Urinary bladder (tissue), 4 donors: Measurements from ENCODE around the gene PGAP1. TPM values are rescaled to one million over a fixed set of nuclear protein-coding genes. Genes with fewer than 3 reads are reported as not detected.
A peak's percentile ranks its signal among the peaks of the same experiment; 100 is the strongest.

Experiments
- DNase-seq: peaks from one replicate; pipeline ENCODE4 v3.0.0-alpha.2; 2015; ENCODE audit errors: extremely low spot score
- H3K27ac ChIP-seq: one replicate; pipeline ENCODE4 v1.5.1; 2013; ENCODE audit warnings: low read depth, mild to moderate bottlenecking, moderate library complexity
- H3K36me3 ChIP-seq: one replicate; pipeline ENCODE4 v1.6.1; 2013; ENCODE audit warnings: mild to moderate bottlenecking, moderate library complexity; ENCODE audit not compliant: insufficient read depth
- H3K4me1 ChIP-seq: one replicate; pipeline ENCODE4 v1.6.1; 2013; ENCODE audit warnings: mild to moderate bottlenecking, moderate library complexity; ENCODE audit not compliant: insufficient read depth
- H3K4me3 ChIP-seq: one replicate; pipeline ENCODE4 v1.5.1; 2013; ENCODE audit warnings: low read depth, low read length
- WGBS: extraction: QIAGEN DNeasy Blood & Tissue Kit; methylation state at CpG from one replicate; pipeline ENCODE4 v1.1.7; 2013; 5-methylcytosine and 5-hydroxymethylcytosine counted together
- polyA plus RNA-seq: library from polyadenylated mRNA; stranded (reverse); fragments of 200-250 nt; gene quantifications from one replicate; pipeline ENCODE4 v1.2.3, GENCODE V29; 2013
- total RNA-seq: library from RNA; depleted of rRNA; stranded (reverse); fragments of >200 nt; gene quantifications from one replicate; pipeline ENCODE4 v1.2.3, GENCODE V29; 2014
- donor health status: healthy with polysubstance abuse.
- donor health status: healthy.

PGAP1 gene
- total and polyA plus RNA-seq, 2 donors, result 3.2 to 72.5 TPM

DNA sequence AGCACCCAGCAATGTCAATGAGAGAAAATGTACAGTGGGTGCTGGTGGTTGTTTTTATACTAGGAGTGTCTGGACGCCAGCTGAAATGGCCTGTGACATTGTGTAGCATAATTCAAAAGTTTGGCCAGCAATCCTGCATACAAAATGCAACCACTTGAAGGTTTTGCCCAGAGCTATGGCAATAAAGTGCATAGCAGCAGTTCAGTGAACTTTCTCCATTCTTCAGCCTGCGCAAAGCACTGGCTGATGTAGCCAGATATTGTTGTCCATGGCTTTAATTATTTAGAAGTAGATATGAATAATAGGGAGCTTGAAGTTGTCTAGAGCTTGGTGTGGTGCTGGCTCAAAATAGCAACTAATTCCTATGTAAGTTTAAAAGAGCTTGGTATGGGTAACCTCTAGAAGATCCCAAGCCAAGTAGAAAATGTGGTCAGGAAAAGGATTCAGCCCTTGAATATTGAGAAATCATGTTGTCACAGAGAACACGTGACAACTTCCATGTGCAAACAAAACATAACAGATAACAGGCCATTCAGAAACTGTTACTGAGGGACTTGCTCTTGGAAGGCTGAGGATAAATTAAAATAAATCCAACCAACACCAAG lies 33.3 kb upstream of the PGAP1 start:
- whole genome bisulfite sequencing, result 78% methylated on average over 3 of the region's 3 CpGs
- no peaks in the 10 kb centered on the region for H3K36me3 ChIP-seq
- no peak overlapping the region for H3K27ac ChIP-seq
- no peaks in the 10 kb centered on the region for H3K4me1 ChIP-seq
- H3K4me3 ChIP-seq, result no peak overlapping the region
- no peak for DNase-seq

DNA sequence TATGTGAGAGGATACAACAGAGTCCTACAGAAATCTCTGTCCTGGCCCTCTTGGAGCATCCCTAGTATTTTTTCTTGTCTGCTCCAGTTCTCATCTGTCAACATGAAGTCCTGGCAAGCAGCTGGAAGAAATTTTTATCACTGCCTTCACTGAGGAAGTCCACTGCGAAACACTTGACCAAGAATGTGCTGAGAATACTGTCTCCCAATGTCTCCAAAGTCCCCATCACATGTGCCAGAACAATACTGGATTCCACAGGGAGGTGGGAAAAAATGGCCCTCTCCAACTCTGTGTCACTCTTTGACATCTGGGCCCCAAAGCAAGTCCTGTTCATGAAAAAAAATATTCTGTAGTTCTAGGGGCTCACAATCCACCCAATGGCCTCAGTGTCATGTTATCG lies 32.8 kb upstream of the PGAP1 start:
- Histone ChIP-seq H3K36me3 (no peaks in the 10 kb centered on the region), H3K27ac (no peak overlapping the region), H3K4me3 (no peak overlapping the region), H3K4me1 (no peaks in the 10 kb centered on the region)
- 82% methylated on average over 2 of the region's 2 CpGs for WGBS
- DNase-seq, result no peak

GRCh38 chr2:196957881-196958525 lies 31.5 kb upstream of the PGAP1 start:
- H3K4me1 ChIP-seq, result no peaks in the 10 kb centered on the region
- H3K27ac ChIP-seq, result no peak overlapping the region
- no peak for DNase-seq
- H3K36me3 ChIP-seq, result no peaks in the 10 kb centered on the region
- 77% methylated on average over 1 of the region's 1 CpG for WGBS
- H3K4me3 ChIP-seq, result no peak overlapping the region

DNA sequence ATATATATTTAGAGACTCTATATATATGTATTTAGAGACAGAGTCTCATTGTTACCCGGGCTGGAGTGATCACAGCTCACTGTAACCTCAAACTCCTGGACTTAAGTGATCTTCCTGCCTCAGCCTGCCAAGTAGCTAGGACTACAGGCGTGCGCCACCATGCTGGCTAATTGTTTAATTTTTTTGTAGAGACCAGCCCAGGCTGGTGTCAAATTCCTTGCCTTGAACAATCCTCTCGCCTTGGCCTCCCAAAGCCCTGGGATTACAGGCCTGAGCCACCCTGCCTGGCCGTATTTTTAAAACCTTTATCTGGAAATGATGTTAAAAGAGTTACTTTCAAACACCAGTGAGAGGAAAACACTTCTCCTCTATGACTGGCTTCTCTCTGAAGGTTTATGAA lies 30.9 kb upstream of the PGAP1 start:
- no peaks in the 10 kb centered on the region for H3K4me1 ChIP-seq
- H3K4me3 ChIP-seq, result no peak overlapping the region
- WGBS, result 87% methylated on average over 5 of the region's 5 CpGs

GRCh38 chr2:196956069-196956468 lies 29.6 kb upstream of the PGAP1 start:
- H3K4me3 ChIP-seq, result no peak overlapping the region
- H3K4me1 ChIP-seq, result no peaks in the 10 kb centered on the region
- H3K27ac ChIP-seq, result no peak overlapping the region
- 72% methylated on average over 6 of the region's 6 CpGs for WGBS
- DNase-seq, result no peak
- no peaks in the 10 kb centered on the region for H3K36me3 ChIP-seq

More for the DNA sequence above, 30.9 kb upstream of the PGAP1 start:
- DNase-seq, result no peak
- Histone ChIP-seq H3K27ac (no peak overlapping the region), H3K36me3 (no peaks in the 10 kb centered on the region)

- Histone ChIP-seq H3K27ac (no peak overlapping the region), H3K36me3 (no peaks in the 10 kb centered on the region), H3K4me1 (no peaks in the 10 kb centered on the region), H3K4me3 (no peak overlapping the region)
- no peak for DNase-seq
- 54% methylated on average over 3 of the region's 3 CpGs for WGBS
Observed at GRCh38 chr2:196955036-196955435, 28.5 kb upstream of the PGAP1 start.

- Histone ChIP-seq H3K4me1 (no peaks in the 10 kb centered on the region), H3K4me3 (no peak overlapping the region), H3K36me3 (no peaks in the 10 kb centered on the region), H3K27ac (no peak overlapping the region)
- WGBS, result 83% methylated on average over 5 of the region's 5 CpGs
- peak; percentile 17 for DNase-seq
Observed at GRCh38 chr2:196954001-196954400, 27.5 kb upstream of the PGAP1 start.

- Histone ChIP-seq H3K36me3 (no peaks in the 10 kb centered on the region), H3K4me3 (no peak overlapping the region), H3K4me1 (no peaks in the 10 kb centered on the region), H3K27ac (no peak overlapping the region)
- WGBS, result 91% methylated on average over 2 of the region's 2 CpGs
- no peak for DNase-seq
Observed at GRCh38 chr2:196952936-196953335, 26.4 kb upstream of the PGAP1 start.

GRCh38 chr2:196951973-196952372 lies 25.5 kb upstream of the PGAP1 start:
- DNase-seq, result no peak
- H3K4me1 ChIP-seq, result no peaks in the 10 kb centered on the region
- H3K4me3 ChIP-seq, result no peak overlapping the region
- no peak overlapping the region for H3K27ac ChIP-seq
- no peaks in the 10 kb centered on the region for H3K36me3 ChIP-seq
- 59% methylated on average over 2 of the region's 2 CpGs for WGBS

DNA sequence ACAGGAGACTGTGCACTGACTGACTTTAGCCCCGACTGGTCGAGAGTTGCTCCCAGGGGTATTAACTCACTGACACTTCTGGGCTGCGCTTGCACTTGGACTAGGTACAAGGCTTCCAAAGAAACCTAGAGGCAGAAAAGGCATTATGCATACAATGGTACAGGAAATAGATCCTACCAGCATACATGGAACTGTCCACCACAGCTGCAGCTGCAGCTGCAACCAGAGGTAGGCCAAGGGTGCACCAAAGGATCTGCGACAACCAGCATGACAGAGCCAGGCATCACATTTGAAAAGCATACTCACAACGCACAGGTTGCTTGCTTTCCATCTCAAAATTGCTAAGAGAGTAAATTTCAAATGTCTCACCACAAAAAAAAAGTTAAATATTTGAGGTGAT lies 22.6 kb upstream of the PGAP1 start:
- DNase-seq, result no peak
- Histone ChIP-seq H3K36me3 (no peaks in the 10 kb centered on the region), H3K27ac (no peak overlapping the region), H3K4me1 (no peaks in the 10 kb centered on the region), H3K4me3 (no peak overlapping the region)
- WGBS, result 67% methylated on average over 5 of the region's 5 CpGs

- Histone ChIP-seq H3K36me3 (no peaks in the 10 kb centered on the region), H3K4me1 (no peaks in the 10 kb centered on the region), H3K4me3 (no peak overlapping the region), H3K27ac (no peak overlapping the region)
- WGBS, result 46% methylated on average over 4 of the region's 4 CpGs
- DNase-seq, result no peak
Observed at GRCh38 chr2:196944570-196944969, 18.1 kb upstream of the PGAP1 start.

DNA sequence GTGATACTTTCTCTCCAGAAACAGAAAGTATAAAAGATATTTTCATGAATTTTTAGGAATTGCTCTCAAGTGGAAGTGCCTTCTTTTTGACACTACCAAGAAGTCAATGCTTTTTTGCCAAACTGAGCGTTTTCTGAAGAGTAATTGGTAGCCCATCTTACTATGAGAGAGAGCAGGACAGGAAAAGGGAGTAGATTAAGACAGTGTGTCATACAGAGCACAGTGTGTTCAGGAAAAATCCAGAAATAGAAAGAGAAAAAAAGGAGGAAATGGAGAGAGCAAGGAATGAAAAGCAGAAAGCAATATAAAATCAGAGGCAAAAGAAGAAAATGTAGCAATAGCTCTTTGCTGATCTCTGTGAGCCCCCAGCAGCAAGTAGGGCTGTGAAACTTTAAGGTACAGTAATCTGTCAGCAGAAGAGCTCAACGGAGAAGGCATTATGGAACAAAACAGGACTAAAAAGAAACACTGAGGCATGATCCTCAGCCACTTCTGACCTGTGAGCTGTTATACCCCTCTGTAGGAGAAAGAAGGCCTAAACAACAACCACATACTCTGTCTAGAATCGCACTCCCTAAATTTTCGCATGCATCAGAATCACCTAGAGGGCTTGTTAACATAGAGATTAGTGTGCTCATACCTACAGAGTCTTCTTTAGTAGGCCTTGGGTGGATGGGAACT lies 15.0 kb upstream of the PGAP1 start:
- no peak for DNase-seq
- WGBS, result 71% methylated on average over 4 of the region's 4 CpGs
- no peak overlapping the region for H3K4me3 ChIP-seq
- no peaks in the 10 kb centered on the region for H3K4me1 ChIP-seq
- H3K27ac ChIP-seq, result no peak overlapping the region
- H3K36me3 ChIP-seq, result no peaks in the 10 kb centered on the region

DNA sequence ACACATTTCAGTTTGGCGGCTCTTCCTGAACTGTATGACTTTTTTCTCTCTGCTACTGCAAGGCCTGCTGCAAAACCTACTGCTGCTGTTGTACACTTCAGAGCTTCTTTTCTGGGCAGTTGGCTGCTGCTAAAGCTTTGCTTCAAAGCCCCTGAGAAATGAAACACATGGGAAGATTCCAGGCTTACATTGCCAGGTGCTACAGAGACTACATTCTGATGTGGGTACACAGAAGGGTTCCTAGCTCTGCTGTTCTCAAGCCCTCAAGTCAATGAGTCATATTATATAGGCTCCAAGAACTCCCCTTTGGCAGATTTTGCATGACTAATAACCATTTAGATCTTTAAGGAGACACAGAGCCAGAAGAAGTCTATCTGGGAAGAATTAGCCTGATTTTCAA lies 12.9 kb upstream of the PGAP1 start:
- no peaks in the 10 kb centered on the region for H3K4me1 ChIP-seq
- no peak for DNase-seq
- no peak overlapping the region for H3K27ac ChIP-seq
- WGBS, result 95% methylated on average over 1 of the region's 1 CpG
- no peak overlapping the region for H3K4me3 ChIP-seq
- no peaks in the 10 kb centered on the region for H3K36me3 ChIP-seq

DNA sequence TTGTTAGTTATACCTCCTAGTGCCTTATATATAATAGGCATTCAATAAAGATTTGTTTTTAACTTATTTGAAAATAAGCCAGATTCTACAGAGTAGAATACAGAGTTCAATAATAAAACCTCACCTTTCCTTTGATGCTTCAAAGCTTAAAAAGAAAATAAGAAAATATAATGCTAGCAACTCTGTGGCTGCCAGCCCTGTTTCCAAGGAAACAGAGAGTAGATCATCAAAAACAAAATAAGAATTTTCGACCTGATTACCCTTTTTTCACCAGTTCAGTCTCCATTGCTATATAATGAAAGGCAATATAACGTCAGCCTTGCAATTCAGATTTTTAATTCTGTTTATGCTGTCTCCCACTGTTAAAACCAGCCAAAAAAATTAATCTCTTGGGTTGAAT lies 8.9 kb upstream of the PGAP1 start:
- Histone ChIP-seq H3K4me1 (no peaks in the 10 kb centered on the region), H3K4me3 (no peak overlapping the region), H3K27ac (no peak overlapping the region), H3K36me3 (peaks cover 2% of the 10 kb centered on the region)
- WGBS, result 57% methylated on average over 2 of the region's 2 CpGs
- DNase-seq, result no peak
